ENCODE results near the gene ZBTB16. TPM values are rescaled to one million over a fixed set of nuclear protein-coding genes. Genes with fewer than 3 reads are reported as not detected.

ZBTB16 gene
- total and polyA plus RNA-seq, 5 donors, result 49.8 to 89.7 (median 75.5) TPM

DNA sequence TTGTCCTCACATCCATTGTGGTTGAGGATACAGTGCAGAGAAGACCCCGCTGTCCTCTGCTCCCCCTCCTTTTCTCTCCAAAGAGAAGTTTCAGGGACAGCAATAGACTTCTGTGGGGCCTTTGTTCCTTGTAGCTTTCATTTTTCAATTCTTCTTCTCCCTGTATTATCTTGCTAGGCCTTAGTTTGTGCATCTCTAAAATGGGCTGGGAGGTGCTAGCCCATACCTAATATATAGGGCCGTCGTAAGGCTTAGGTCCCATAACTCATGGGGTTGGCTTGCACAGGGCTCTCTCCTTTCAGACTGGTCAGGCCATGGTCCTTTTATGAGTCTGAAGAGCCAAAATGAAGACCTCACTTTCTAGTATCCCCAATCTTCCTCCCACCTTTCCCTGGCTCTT, 33.0 kb downstream of the ZBTB16 start:
- Histone ChIP-seq H3K4me3 (ENCODE audit: low read length) (no peak overlapping the region), H3K4me1 (ENCODE audit: control insufficient read depth, insufficient read depth, low read length) (peaks cover 66% of the 10 kb centered on the region), H3K9me3 (ENCODE audit: control insufficient read depth, low read length) (no peaks in the 10 kb centered on the region), H3K27me3 (ENCODE audit: control insufficient read depth, insufficient read depth) (no peaks in the 10 kb centered on the region), H3K27ac (ENCODE audit: low read length) (no peak overlapping the region)
- intact Hi-C loops (cut with DNase I), result no loop called here
- no peak for DNase-seq
- ATAC-seq, result no peak
- WGBS, result 95% methylated on average over 3 of the region's 3 CpGs

GRCh38 chr11:114092953-114093352, 33.4 kb downstream of the ZBTB16 start:
- intact Hi-C loops (cut with DNase I), result no loop called here
- no peak overlapping the region for H3K4me3 ChIP-seq (ENCODE audit: low read length)
- WGBS, result 51% methylated on average over 3 of the region's 3 CpGs
- no peaks in the 10 kb centered on the region for H3K9me3 ChIP-seq (ENCODE audit: control insufficient read depth, low read length)
- H3K27ac ChIP-seq (ENCODE audit: low read length), result peak overlapping the region; percentile 34
- no peaks in the 10 kb centered on the region for H3K27me3 ChIP-seq (ENCODE audit: control insufficient read depth, insufficient read depth)
- ATAC-seq, result no peak
- DNase-seq, result no peak
- H3K4me1 ChIP-seq (ENCODE audit: control insufficient read depth, insufficient read depth, low read length), result peaks cover 61% of the 10 kb centered on the region

GRCh38 chr11:114094516-114094915, 35.0 kb downstream of the ZBTB16 start:
- intact Hi-C loops (cut with DNase I), result no loop called here
- peaks cover 52% of the 10 kb centered on the region for H3K4me1 ChIP-seq (ENCODE audit: control insufficient read depth, insufficient read depth, low read length)
- H3K27ac ChIP-seq (ENCODE audit: low read length), result peak overlapping the region; percentile 26
- H3K4me3 ChIP-seq (ENCODE audit: low read length), result no peak overlapping the region
- DNase-seq (no peak), ATAC-seq (no peak)
- no peaks in the 10 kb centered on the region for H3K27me3 ChIP-seq (ENCODE audit: control insufficient read depth, insufficient read depth)
- 95% methylated on average over 3 of the region's 3 CpGs for WGBS
- no peaks in the 10 kb centered on the region for H3K9me3 ChIP-seq (ENCODE audit: control insufficient read depth, low read length)

- 28% methylated on average over 3 of the region's 3 CpGs for WGBS
- DNase-seq (no peak), ATAC-seq (no peak)
- intact Hi-C loops (cut with DNase I), result no loop called here
- Histone ChIP-seq H3K27me3 (ENCODE audit: control insufficient read depth, insufficient read depth) (no peaks in the 10 kb centered on the region), H3K4me1 (ENCODE audit: control insufficient read depth, insufficient read depth, low read length) (peaks cover 44% of the 10 kb centered on the region), H3K27ac (ENCODE audit: low read length) (no peak overlapping the region), H3K4me3 (ENCODE audit: low read length) (no peak overlapping the region), H3K9me3 (ENCODE audit: control insufficient read depth, low read length) (no peaks in the 10 kb centered on the region)
These were observed 36.4 kb downstream of the ZBTB16 start for GRCh38 chr11:114095899-114096298.

- peaks cover 39% of the 10 kb centered on the region for H3K4me1 ChIP-seq (ENCODE audit: control insufficient read depth, insufficient read depth, low read length)
- DNase-seq (no peak), ATAC-seq (no peak)
- H3K27ac ChIP-seq (ENCODE audit: low read length), result no peak overlapping the region
- WGBS, result 75% methylated on average over 2 of the region's 2 CpGs
- no peak overlapping the region for H3K4me3 ChIP-seq (ENCODE audit: low read length)
- H3K27me3 ChIP-seq (ENCODE audit: control insufficient read depth, insufficient read depth), result no peaks in the 10 kb centered on the region
- intact Hi-C loops (cut with DNase I), result no loop called here
- H3K9me3 ChIP-seq (ENCODE audit: control insufficient read depth, low read length), result no peaks in the 10 kb centered on the region
These were observed 38.3 kb downstream of the ZBTB16 start for GRCh38 chr11:114097832-114098231.

- no peak overlapping the region for H3K27ac ChIP-seq (ENCODE audit: low read length)
- no peak overlapping the region for H3K4me3 ChIP-seq (ENCODE audit: low read length)
- 86% methylated on average over 3 of the region's 3 CpGs for WGBS
- no peak for ATAC-seq
- no peak for DNase-seq
- peaks cover 40% of the 10 kb centered on the region for H3K4me1 ChIP-seq (ENCODE audit: control insufficient read depth, insufficient read depth, low read length)
- H3K27me3 ChIP-seq (ENCODE audit: control insufficient read depth, insufficient read depth), result no peaks in the 10 kb centered on the region
- H3K9me3 ChIP-seq (ENCODE audit: control insufficient read depth, low read length), result no peaks in the 10 kb centered on the region
- intact Hi-C loops (cut with DNase I), result no loop called here
These were observed 39.4 kb downstream of the ZBTB16 start for GRCh38 chr11:114098927-114099326.

DNA sequence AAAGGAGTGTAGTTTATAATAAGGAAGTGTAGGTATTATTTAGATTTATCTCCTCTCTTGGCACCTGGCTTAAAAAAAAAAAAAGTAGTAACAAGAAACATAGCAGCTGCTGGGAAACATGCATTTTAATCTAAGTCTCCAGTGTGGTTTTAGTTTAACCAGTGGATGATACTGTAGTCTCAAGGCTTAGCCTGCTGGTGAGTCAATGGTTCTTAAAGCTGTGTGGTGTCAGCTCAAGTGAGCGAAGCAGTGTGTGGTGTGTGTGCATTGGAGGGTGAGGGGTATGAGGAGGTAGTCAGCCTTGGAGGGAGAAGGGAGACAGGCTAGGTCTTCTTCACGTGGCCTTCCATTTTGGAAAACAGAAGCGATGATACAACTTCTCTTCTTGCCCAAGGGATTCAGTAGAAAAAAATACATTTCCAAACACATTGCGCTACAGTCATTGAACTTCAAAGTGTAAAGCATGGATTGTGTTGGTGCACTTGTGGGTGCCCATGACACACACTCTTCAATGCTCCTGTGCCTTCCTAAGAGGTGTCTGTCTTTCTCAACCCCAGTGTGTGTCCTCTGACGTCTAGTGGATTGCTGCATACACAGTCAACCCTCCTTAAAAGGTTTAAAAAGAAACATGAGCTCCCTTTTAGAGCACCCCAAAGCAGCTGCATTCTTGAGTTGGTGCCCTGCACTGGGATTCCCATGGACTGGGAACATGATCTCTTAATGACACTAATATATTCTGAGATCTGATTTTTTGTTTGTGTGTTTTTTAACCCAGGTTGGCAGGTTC, 40.1 kb downstream of the ZBTB16 start:
- H3K4me1 ChIP-seq (ENCODE audit: control insufficient read depth, insufficient read depth, low read length), result peaks cover 41% of the 10 kb centered on the region
- no peak overlapping the region for H3K27ac ChIP-seq (ENCODE audit: low read length)
- no peak for DNase-seq
- H3K4me3 ChIP-seq (ENCODE audit: low read length), result no peak overlapping the region
- peak in 1 of 2 donors; percentile 26 for ATAC-seq
- H3K9me3 ChIP-seq (ENCODE audit: control insufficient read depth, low read length), result no peaks in the 10 kb centered on the region
- intact Hi-C loops (cut with DNase I), result loop anchor here in 1 of 4 donors (5.0 kb wide), 1 partner anchor 32 kb away; no protein-coding TSS in a partner anchor
- H3K27me3 ChIP-seq (ENCODE audit: control insufficient read depth, insufficient read depth), result no peaks in the 10 kb centered on the region
- 84% methylated on average over 5 of the region's 5 CpGs for WGBS

DNA sequence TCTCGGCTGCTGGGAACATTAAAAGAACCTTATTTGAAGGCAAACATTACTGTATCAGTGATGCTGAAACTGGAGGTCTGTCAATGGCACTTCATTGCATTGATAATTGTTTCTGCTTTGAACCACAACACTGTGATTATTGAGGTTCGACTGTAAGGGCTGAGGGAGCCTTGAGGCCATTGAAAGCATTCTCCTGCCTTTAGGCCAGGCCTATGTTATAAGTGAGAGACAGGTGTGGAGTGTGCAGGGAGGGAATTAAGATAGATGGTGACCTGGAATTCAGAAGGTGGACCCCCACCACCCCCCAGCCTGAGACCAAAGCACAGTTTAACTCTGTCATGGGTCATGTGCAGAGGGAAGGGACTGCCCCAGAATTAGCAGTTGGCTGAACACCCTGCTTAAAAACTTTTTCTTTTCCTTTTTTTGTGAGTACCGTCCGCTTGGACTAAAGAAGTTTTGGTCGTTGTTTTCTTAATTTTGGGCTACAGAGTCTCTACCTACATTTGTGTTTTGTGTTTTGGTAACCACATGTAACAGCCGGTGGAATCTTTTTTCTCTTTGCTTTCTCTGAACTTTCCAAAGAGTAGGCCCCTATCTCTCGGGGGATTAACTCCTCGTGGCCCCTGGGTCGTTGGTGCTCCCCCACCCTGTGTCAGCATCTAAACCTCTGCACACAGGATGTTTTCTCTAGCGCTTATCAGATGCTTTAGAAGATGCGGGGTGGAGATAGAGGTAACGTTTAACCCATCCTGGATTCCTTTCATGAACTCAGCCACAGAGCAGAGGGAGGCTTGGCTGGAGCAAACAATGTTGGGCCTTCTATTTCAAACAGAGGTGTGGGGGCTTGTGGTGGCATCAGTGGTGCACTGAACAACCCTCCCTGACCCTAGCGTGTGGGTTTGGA, 43.7 kb downstream of the ZBTB16 start:
- DNase-seq, result no peak
- Histone ChIP-seq H3K27me3 (ENCODE audit: control insufficient read depth, insufficient read depth) (no peaks in the 10 kb centered on the region), H3K4me3 (ENCODE audit: low read length) (no peak overlapping the region), H3K27ac (ENCODE audit: low read length) (no peak overlapping the region), H3K9me3 (ENCODE audit: control insufficient read depth, low read length) (no peaks in the 10 kb centered on the region), H3K4me1 (ENCODE audit: control insufficient read depth, insufficient read depth, low read length) (peaks cover 42% of the 10 kb centered on the region)
- ATAC-seq, result no peak
- intact Hi-C loops (cut with DNase I), result loop anchor here in 1 of 4 donors (5.0 kb wide), 1 partner anchor 36 kb away; no protein-coding TSS in a partner anchor
- 72% methylated on average over 13 of the region's 13 CpGs for WGBS

GRCh38 chr11:114105611-114106010, 46.1 kb downstream of the ZBTB16 start:
- H3K4me3 ChIP-seq (ENCODE audit: low read length), result no peak overlapping the region
- DNase-seq, result no peak
- 78% methylated on average over 3 of the region's 3 CpGs for WGBS
- intact Hi-C loops (cut with DNase I), result no loop called here
- H3K9me3 ChIP-seq (ENCODE audit: control insufficient read depth, low read length), result no peaks in the 10 kb centered on the region
- ATAC-seq, result no peak
- H3K27me3 ChIP-seq (ENCODE audit: control insufficient read depth, insufficient read depth), result no peaks in the 10 kb centered on the region
- peaks cover 55% of the 10 kb centered on the region for H3K4me1 ChIP-seq (ENCODE audit: control insufficient read depth, insufficient read depth, low read length)
- no peak overlapping the region for H3K27ac ChIP-seq (ENCODE audit: low read length)

- Histone ChIP-seq H3K27me3 (ENCODE audit: control insufficient read depth, insufficient read depth) (no peaks in the 10 kb centered on the region), H3K4me1 (ENCODE audit: control insufficient read depth, insufficient read depth, low read length) (peaks cover 54% of the 10 kb centered on the region), H3K9me3 (ENCODE audit: control insufficient read depth, low read length) (no peaks in the 10 kb centered on the region), H3K4me3 (ENCODE audit: low read length) (no peak overlapping the region), H3K27ac (ENCODE audit: low read length) (no peak overlapping the region)
- DNase-seq (no peak), ATAC-seq (no peak)
- 83% methylated on average over 8 of the region's 8 CpGs for WGBS
- intact Hi-C loops (cut with DNase I), result no loop called here
These were observed 46.5 kb downstream of the ZBTB16 start for GRCh38 chr11:114106047-114106446.

DNA sequence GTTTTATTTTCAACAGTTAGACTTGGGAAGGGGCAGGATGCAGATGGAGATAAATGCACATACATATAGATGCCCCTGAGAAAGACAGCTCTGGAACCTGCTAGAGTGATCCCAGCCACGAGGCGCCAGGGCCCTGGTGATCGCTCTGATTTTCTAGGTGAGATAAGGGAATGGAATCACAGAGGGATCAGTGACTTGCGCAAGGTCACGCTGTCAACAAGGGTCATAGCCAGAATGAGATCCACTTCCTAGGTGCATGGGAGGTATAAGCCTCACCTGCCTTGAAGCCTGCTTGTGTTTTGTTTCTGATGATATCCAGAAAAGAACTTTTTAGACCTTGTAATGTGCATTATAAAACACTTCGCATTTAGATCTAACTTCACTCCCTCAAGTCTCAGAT, 47.5 kb downstream of the ZBTB16 start:
- WGBS, result 95% methylated on average over 6 of the region's 6 CpGs
- no peak overlapping the region for H3K4me3 ChIP-seq (ENCODE audit: low read length)
- H3K27me3 ChIP-seq (ENCODE audit: control insufficient read depth, insufficient read depth), result no peaks in the 10 kb centered on the region
- peaks cover 50% of the 10 kb centered on the region for H3K4me1 ChIP-seq (ENCODE audit: control insufficient read depth, insufficient read depth, low read length)
- no peak overlapping the region for H3K27ac ChIP-seq (ENCODE audit: low read length)
- H3K9me3 ChIP-seq (ENCODE audit: control insufficient read depth, low read length), result no peaks in the 10 kb centered on the region
- DNase-seq (no peak), ATAC-seq (no peak)
- intact Hi-C loops (cut with DNase I), result no loop called here
